ENCODE data around the gene ATP6V0A1. TPM values are rescaled to one million over a fixed set of nuclear protein-coding genes. Genes with fewer than 3 reads are reported as not detected.

ATP6V0A1 gene
- total RNA-seq, 1 donor from 2014 or later: 103 TPM

DNA sequence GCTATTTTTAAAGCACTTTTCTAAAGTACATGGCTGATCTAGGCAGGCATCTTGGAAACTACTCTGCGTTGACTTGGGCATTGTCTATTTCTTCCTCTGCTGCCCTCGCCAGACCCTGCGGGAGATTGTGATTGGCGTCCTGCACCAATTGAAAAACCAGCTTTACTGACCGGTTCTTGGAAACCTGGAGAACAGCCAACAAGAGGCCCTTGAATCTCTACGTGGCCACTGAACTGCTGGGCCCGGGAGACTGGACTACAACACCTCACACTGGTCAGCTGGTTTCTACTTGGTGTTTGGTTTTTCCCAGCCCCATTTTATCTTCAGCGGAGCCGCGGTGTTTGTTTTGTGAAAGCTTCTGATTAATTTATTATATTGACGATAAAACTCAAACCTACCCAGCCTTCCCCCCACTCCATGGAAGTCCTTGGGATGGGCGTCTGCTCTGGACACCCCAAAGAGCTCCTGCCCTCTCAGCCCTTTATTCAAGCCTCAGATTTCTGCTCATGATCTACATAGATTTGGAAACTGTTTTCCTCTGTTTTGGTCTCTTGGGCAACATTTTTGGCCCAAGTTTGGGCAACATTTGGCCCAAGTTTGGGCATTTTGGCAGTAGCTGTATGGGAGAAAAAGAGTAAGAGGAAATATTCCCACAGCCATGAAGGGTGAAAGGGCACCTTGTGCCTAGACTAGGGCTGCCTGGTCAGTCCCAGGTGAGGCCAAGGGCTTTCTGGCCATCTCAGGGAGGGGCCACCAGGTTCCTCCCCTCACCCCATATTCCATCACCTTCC is 113.0 kb downstream of the ATP6V0A1 start:
- H3K4me3 Mint-ChIP-seq (ENCODE audit: unreplicated experiment): peak overlapping the region; percentile 74
- TF ChIP-seq, protein P1, sequence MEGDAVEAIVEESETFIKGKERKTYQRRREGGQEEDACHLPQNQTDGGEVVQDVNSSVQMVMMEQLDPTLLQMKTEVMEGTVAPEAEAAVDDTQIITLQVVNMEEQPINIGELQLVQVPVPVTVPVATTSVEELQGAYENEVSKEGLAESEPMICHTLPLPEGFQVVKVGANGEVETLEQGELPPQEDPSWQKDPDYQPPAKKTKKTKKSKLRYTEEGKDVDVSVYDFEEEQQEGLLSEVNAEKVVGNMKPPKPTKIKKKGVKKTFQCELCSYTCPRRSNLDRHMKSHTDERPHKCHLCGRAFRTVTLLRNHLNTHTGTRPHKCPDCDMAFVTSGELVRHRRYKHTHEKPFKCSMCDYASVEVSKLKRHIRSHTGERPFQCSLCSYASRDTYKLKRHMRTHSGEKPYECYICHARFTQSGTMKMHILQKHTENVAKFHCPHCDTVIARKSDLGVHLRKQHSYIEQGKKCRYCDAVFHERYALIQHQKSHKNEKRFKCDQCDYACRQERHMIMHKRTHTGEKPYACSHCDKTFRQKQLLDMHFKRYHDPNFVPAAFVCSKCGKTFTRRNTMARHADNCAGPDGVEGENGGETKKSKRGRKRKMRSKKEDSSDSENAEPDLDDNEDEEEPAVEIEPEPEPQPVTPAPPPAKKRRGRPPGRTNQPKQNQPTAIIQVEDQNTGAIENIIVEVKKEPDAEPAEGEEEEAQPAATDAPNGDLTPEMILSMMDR (IDR thresholded peaks at IDR 0.05; ENCODE audit: unreplicated experiment): no peak
- H3K4me1 Mint-ChIP-seq (ENCODE audit: unreplicated experiment): peaks cover 26% of the 10 kb centered on the region
- no peaks in the 10 kb centered on the region for H3K9me3 Mint-ChIP-seq (ENCODE audit: unreplicated experiment)
- peaks cover 8% of the 10 kb centered on the region for H3K27me3 Mint-ChIP-seq (ENCODE audit: unreplicated experiment)
- peak overlapping the region; percentile 18 for H3K27ac Mint-ChIP-seq (ENCODE audit: unreplicated experiment)
- no peak for DNase-seq (ENCODE audit: low spot score)
- H3K36me3 Mint-ChIP-seq (ENCODE audit: low read depth, unreplicated experiment): peaks cover 43% of the 10 kb centered on the region

Small RNA genes within 50 kb of the gene (microRNA-seq; reads per million reads assigned to microRNA genes)
- gene MIR5010 (ENCODE audit: unreplicated experiment) (37.4 reads per million, percentile 73 among the genes with 10 or more reads in this experiment), gene MIR548AT (ENCODE audit: unreplicated experiment) (0.77 reads per million, percentile 4 among the genes with 10 or more reads in this experiment)

Other genes starting within 250 kb of the ATP6V0A1 start
- gene STAT5B, start 182.5 kb upstream of the ATP6V0A1 start, total RNA-seq (ENCODE audit: unreplicated experiment): 40.2 TPM
- 67.2 TPM for gene STAT5A, start 170.4 kb upstream of the ATP6V0A1 start, total RNA-seq (ENCODE audit: unreplicated experiment)
- gene STAT3, start 70.4 kb upstream of the ATP6V0A1 start, total RNA-seq (ENCODE audit: unreplicated experiment): 160 TPM
- 334 TPM for gene CAVIN1, start 35.6 kb upstream of the ATP6V0A1 start, total RNA-seq (ENCODE audit: unreplicated experiment)
- gene NAGLU, start 77.4 kb downstream of the ATP6V0A1 start, total RNA-seq (ENCODE audit: unreplicated experiment): 24.2 TPM
- 0.64 TPM for gene HSD17B1, start 94.0 kb downstream of the ATP6V0A1 start, total RNA-seq (ENCODE audit: unreplicated experiment)
- gene COASY, start 103.3 kb downstream of the ATP6V0A1 start, total RNA-seq (ENCODE audit: unreplicated experiment): 66.3 TPM
- 45.9 TPM for gene MLX, start 108.2 kb downstream of the ATP6V0A1 start, total RNA-seq (ENCODE audit: unreplicated experiment)
- gene PSMC3IP, start 118.9 kb downstream of the ATP6V0A1 start, total RNA-seq (ENCODE audit: unreplicated experiment): 8.0 TPM
- gene RETREG3, start 150.5 kb downstream of the ATP6V0A1 start, total RNA-seq (ENCODE audit: unreplicated experiment): 92.1 TPM
- gene TUBG1, start 150.8 kb downstream of the ATP6V0A1 start, total RNA-seq (ENCODE audit: unreplicated experiment): 54.5 TPM
- 19.7 TPM for gene TUBG2, start 200.4 kb downstream of the ATP6V0A1 start, total RNA-seq (ENCODE audit: unreplicated experiment)
- gene PLEKHH3, start 218.1 kb downstream of the ATP6V0A1 start, total RNA-seq (ENCODE audit: unreplicated experiment): 25.2 TPM
- 1.2 TPM for gene CCR10, start 223.0 kb downstream of the ATP6V0A1 start, total RNA-seq (ENCODE audit: unreplicated experiment)
- gene CNTNAP1, start 223.7 kb downstream of the ATP6V0A1 start, total RNA-seq (ENCODE audit: unreplicated experiment): 8.9 TPM